ENCODE measurements around the gene DENND4B. TPM values are rescaled to one million over a fixed set of nuclear protein-coding genes. Genes with fewer than 3 reads are reported as not detected.

The DENND4B gene
- polyA plus RNA-seq, 1 of the 3 experiments (the other 2 are of a cell fraction) = 29.6 TPM

DNA sequence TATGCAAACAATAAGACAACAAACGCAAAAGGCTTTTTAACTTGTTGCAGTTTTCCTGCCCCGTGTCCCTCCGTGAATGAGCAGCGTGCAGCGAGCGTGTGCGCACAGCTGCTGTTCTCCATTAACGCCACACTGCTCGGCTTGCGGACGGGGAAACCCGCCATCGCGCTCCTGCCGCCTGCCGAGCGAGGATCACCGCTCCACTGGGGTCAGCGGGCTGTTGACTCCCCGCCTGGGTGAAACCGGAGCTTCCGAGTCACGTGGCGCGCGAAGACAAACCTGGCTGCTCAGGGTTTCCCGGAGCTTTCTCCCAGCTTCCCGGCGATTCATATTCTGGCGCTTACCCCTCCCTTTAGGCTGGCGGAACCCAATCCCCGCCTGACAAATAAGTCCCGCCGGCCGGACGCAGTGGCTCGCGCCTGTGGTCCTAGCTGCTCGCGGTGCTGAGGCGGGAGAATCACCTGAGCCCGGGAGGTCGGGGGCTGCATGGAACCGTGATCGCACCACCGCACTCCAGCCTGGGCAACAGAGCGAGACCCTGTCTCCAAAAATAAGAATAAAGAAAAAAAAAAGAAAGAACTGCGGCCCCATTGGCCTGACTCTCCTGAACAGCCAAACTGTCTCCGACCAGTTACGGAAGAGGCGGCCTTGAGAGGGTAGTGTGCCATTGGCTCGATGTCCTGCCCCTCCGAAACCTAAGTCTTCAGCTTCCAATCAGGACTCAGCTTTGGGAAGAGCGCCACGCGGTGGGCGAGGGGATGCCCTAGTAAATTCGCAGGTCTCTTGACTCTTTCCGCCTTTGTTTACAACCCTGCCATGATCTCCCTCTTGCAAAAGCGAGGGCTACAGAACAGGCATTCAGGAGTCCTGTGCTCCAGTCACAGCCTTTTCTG is 20.8 kb upstream of the DENND4B start, which contains the start of gene CREB3L4 (continued):
- TF ChIP-seq, protein P1, sequence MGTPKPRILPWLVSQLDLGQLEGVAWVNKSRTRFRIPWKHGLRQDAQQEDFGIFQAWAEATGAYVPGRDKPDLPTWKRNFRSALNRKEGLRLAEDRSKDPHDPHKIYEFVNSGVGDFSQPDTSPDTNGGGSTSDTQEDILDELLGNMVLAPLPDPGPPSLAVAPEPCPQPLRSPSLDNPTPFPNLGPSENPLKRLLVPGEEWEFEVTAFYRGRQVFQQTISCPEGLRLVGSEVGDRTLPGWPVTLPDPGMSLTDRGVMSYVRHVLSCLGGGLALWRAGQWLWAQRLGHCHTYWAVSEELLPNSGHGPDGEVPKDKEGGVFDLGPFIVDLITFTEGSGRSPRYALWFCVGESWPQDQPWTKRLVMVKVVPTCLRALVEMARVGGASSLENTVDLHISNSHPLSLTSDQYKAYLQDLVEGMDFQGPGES (IDR thresholded peaks at IDR 0.05; ENCODE audit: low read depth, low read length) = peak; percentile 80
- TF ChIP-seq EP300 (IDR thresholded peaks at IDR 0.05; ENCODE audit: borderline replicate concordance in 1 of 2, low read depth in 1 of 2, low read length in 1 of 2) (0 out of 4 replicates have a peak, but pooled peaks of 1 of the 2 experiments have one; percentile 6), RXRA (IDR thresholded peaks at IDR 0.05; ENCODE audit: borderline replicate concordance, low read depth) (no peak), TAF1 (IDR thresholded peaks at IDR 0.05; ENCODE audit: borderline replicate concordance, low read depth, low read length) (peak; percentile 77), RCOR1 (IDR thresholded peaks at IDR 0.05; ENCODE audit: low read length) (0 out of 2 replicates have a peak, but pooled peaks have one; percentile 35), FOXJ3 (CRISPR knock-in tag; IDR thresholded peaks at IDR 0.05) (no peak; the same call in 1 of the 2 replicates), SIN3A (IDR thresholded peaks at IDR 0.05; ENCODE audit: borderline replicate concordance, low read depth, low read length) (peak; percentile 97), GATA2 (CRISPR knock-in tag; IDR thresholded peaks at IDR 0.05) (no peak), FOXM1 (IDR thresholded peaks at IDR 0.05; ENCODE audit: low read depth) (no peak), FOSL2 (IDR thresholded peaks at IDR 0.05; ENCODE audit: borderline replicate concordance, low read depth) (peak; percentile 18; the same call in 1 of the 2 replicates), TCF12 (IDR thresholded peaks at IDR 0.05) (peak; percentile 33; the same call in 1 of the 2 replicates)
- TF ChIP-seq, protein P2, sequence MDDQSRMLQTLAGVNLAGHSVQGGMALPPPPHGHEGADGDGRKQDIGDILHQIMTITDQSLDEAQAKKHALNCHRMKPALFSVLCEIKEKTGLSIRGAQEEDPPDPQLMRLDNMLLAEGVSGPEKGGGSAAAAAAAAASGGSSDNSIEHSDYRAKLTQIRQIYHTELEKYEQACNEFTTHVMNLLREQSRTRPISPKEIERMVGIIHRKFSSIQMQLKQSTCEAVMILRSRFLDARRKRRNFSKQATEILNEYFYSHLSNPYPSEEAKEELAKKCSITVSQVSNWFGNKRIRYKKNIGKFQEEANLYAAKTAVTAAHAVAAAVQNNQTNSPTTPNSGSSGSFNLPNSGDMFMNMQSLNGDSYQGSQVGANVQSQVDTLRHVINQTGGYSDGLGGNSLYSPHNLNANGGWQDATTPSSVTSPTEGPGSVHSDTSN (IDR thresholded peaks at IDR 0.05) = peak; percentile 99

DNA sequence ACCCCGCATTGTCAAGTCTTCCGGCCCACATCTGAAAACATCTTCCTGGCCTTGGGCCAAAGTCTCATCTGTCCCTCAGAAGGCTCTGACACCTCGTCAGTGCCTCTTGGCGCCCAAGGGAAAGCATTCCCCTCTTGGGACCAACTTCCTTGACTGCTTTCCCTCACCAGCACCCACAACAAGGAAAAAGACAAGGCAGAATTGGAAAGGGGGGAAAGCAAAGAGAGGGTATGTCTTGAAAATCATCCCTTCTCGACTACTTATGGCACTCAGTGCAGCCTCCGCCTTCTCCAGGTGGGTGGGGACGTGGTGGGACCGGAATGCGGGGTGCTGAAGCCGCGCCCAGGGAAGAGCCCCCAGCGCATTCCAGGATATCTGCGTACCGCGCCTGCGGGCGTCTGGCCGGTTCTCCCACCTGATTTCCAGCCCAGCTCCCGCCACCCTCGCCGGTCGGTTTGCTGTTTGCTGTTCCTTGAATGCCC is 17.4 kb upstream of the DENND4B start:
- peaks cover 12 to 15% of the 10 kb centered on the region in 2 experiments for H3K36me3 ChIP-seq (replicated peaks in 1 of 2; ENCODE audit: control insufficient read depth in 1 of 2, insufficient read depth in 2 of 2, low read length in 1 of 2)
- ChIA-PET POLR2A (interaction anchor here (0.9 to 3.4 kb wide), 9 partner anchors 11 to 180 kb away, joined by 3 to 20 read pairs (median 4); partner anchors contain the start of genes DENND4B, JTB and RPS27), CTCF (interaction anchor here (1.0 to 8.6 kb wide), 4 partner anchors 18 to 143 kb away, joined by 3 to 50 read pairs (median 24); partner anchors contain the start of genes DENND4B, RAB13 and RPS27)
- H3K4me3 ChIP-seq (ENCODE audit: low read depth in 2 of 2, low read length in 1 of 2) = peak overlapping the region; percentile 77 to 91
- peaks cover 0 to 40% of the 10 kb centered on the region in 2 experiments; a peak in 2 of 4 replicates for H3K4me1 ChIP-seq (ENCODE audit: control insufficient read depth in 1 of 2, insufficient read depth in 2 of 2, low read depth in 1 of 2, low read length in 1 of 2)
- H3K9me2 ChIP-seq = no peaks in the 10 kb centered on the region
- H3K79me2 ChIP-seq (ENCODE audit: insufficient read depth) = peaks cover 52% of the 10 kb centered on the region
- H4K20me1 ChIP-seq (ENCODE audit: insufficient read depth) = no peaks in the 10 kb centered on the region
- peak overlapping the region; percentile 93 for H3K4me2 ChIP-seq
- H2AFZ ChIP-seq (ENCODE audit: low read depth) = peak overlapping the region; percentile 86
- H3K27me3 ChIP-seq (ENCODE audit: insufficient read depth) = no peaks in the 10 kb centered on the region
- 4% methylated on average over 21 of the region's 22 CpGs for WGBS (ENCODE audit: low lambda C conversion rate)
- peak overlapping the region; percentile 81; the same call in 1 of the 2 replicates for H3K9ac ChIP-seq
- TF ChIP-seq RAD21 (IDR thresholded peaks at IDR 0.05; ENCODE audit: low read length) = no peak
- TF ChIP-seq, protein P3, sequence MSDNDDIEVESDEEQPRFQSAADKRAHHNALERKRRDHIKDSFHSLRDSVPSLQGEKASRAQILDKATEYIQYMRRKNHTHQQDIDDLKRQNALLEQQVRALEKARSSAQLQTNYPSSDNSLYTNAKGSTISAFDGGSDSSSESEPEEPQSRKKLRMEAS (IDR thresholded peaks at IDR 0.05; ENCODE audit: low read depth) = peak; percentile 55; the same call in 1 of the 2 replicates
- peak; percentile 63; the same call in 1 of the 2 replicates for TF ChIP-seq NFIC (IDR thresholded peaks at IDR 0.05; ENCODE audit: borderline replicate concordance)
- peak; percentile 62; the same call in 1 of the 2 replicates for TF ChIP-seq TEAD4 (IDR thresholded peaks at IDR 0.05; ENCODE audit: borderline replicate concordance, insufficient read depth)
- H3K27ac ChIP-seq (ENCODE audit: low read depth in 2 of 2, low read length in 1 of 2) = peak overlapping the region; percentile 70 to 94
- no peaks in the 10 kb centered on the region for H3K9me3 ChIP-seq
- no peak for DNase-seq
- peaks cover 29% of the 10 kb centered on the region for H3F3A ChIP-seq (replicated peaks; ENCODE audit: insufficient read depth)

Measured in SK-N-SH (cell line).